Frontal cortex (tissue), 4 donors: ENCODE measurements around the gene RFC5. TPM values are rescaled to one million over a fixed set of nuclear protein-coding genes. Genes with fewer than 3 reads are reported as not detected.
"Not testable (repeated sequence)": the region's sequence is repeated elsewhere in the genome, so short reads cannot be mapped to it uniquely, and the experiment has no call there.

Experiments used
- DNase-seq, 2 donors: peaks; one replicate each; pipeline ENCODE4 v3.0.0; 2012; ENCODE audit warnings: low spot score in 2 of 2
- FAIRE-seq: peaks from 2 replicates; lab custom pipeline; 2012; peaks lifted over from hg19 to GRCh38; lab: Jason Lieb, UNC
- total RNA-seq: library from RNA; depleted of rRNA; stranded (reverse); fragments of >200 nt; gene quantifications from one replicate; pipeline ENCODE4 v1.2.3, GENCODE V29; 2014
- donor health status: control.
- donor health status: control.
- donor health status: control.

Gene RFC5
- total RNA-seq, 1 donor from 2014 or later: 20.8 TPM

DNA sequence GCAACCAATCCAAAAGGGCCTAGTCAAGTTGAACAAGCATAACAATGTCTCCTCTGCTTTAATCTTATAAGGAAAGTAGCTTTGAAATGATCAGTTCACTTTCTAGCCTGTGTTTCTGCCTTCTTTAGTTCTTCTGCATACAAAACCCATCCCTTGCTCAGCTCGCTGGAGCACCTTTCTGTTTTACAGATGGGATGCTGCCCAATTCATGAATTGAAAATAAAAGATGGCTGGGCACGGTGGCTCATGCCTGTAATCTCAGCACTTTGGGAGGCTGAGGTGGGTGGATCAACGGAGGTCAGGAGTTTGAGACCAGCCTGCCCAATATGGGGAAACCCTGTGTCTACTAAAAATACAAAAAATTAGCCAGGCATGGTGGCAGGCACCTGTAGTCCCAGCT, 4.5 kb upstream of the RFC5 start:
- FAIRE-seq (no peak), DNase-seq (no peak)

DNA sequence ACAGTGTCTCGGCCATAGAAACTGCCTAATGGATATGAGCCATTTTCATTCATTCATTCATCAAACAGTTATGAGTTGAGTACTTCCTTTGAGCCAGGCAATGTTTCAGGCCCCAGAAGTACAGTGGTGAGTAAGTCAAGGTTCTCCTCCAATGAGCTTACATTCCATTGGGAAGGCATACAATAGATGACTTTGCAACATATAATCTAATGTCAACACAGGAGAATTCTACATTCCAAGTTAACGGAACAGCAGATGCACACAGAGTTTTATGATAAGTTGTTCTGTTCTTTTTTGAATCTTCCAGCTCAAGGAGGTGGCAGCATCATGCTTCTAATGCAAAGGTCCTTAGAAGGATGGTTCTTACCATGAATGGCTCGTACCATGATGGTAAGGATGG, 3.2 kb upstream of the RFC5 start:
- DNase-seq (no peak), FAIRE-seq (no peak)

DNA sequence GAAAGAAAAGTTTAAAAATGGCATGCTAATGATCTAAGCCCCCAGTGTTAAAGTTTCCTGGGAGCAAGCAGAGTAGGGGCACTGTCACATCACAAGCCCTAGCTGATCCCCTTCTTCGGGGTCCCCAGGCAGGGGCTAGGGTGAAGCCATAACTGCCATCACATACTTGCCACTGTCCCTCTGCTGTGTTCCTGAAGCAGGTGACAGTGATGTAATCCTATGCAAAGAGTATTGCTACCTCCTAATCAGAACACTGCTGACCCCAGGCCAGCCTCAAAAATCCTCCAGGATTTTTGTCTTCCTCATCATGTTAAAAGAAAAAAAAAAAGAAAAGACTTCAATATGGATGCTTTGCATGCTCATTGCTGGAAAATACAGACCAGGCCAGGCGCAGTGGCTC, 1.2 kb upstream of the RFC5 start:
- no peak for DNase-seq
- FAIRE-seq: no peak

DNA sequence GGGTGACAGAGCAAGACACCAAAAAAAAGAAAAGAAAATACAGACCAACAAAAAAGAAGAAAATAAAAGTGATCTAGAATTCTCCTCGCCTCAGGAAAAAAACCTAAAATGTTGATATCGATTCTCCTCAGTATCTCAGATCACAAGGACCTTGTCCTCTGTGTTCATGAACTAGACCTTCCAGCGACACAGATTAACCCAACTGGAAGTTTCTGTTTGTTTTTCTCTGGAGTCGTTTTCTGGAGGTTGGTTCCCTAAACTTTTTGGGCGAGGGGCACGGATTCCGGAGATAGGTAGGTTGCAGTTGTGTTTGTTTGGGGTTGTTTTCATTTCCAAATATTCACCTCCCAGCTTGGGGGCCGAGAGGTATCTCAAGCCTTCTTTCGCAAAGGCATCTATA, 559 bp upstream of the RFC5 start:
- FAIRE-seq (no peak), DNase-seq (no peak)

DNA sequence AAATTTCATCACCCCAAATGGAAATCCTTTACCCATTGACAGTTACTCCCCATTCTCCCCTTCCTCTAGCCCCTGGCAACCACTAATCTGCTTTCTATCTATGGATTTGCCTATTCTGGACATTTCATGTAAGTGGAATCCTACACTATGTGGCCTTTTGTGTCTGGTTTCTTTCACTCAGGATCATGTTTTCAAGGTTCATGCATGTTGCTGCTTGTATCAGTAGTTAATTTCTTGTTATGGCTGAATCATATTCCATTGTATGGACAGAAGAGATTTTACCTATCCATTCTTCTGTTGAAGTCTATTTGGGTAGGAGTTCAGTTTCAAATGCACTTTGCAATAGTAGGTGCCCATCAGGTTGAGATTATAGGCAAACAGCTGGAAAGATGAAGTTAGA, 1.4 kb downstream of the RFC5 start:
- FAIRE-seq: no peak
- DNase-seq: no peak

DNA sequence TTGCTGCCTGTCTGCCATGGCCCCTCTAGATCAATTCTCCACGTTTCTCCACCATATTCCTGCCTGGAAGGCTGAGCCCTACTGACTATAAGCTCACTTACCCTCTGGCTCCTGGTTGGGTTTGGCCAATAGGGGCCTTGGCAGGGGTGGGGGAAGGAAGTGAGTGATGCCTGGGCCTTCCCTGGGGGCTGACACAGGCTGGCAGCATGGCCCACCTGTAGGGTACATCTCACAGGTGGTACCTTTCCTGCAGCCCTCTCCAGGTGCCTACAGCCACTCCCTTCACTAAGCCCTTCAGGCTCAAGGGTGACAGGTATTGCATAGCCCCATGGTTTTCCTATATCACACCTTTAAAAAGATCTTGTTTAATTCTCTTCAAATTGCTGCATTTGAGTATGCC, 3.5 kb downstream of the RFC5 start:
- no peak for FAIRE-seq
- DNase-seq: no peak

DNA sequence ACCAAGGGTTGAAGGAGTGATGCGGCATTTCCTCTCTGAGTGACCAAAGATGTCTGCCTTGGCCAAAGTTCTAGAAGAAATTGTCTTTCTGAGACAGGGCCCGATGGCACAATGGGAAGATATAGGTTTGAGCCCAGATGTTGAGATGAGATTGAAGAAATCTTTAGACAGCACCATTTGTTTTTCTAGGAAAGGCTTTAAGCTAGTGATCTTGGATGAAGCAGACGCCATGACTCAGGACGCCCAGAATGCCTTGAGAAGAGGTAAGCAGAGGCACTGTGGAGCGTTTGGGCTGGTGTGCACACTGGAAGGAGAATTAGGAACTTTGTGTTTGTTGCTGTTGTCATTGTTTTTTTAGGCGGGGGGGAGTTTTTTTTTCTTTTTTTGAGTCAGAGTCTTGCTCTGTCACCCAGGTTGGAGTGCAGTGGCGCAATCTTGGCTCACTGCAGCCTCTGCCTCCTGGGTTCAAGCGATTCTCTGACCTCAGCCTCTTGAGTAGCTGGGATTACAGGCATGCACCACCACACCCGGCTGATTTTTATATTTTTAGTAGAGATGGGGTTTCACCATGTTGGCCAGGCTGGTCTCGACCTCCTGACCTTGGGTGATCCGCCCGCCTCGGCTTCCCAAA, 5.7 kb downstream of the RFC5 start:
- FAIRE-seq, DNase-seq: not testable (repeated sequence)

DNA sequence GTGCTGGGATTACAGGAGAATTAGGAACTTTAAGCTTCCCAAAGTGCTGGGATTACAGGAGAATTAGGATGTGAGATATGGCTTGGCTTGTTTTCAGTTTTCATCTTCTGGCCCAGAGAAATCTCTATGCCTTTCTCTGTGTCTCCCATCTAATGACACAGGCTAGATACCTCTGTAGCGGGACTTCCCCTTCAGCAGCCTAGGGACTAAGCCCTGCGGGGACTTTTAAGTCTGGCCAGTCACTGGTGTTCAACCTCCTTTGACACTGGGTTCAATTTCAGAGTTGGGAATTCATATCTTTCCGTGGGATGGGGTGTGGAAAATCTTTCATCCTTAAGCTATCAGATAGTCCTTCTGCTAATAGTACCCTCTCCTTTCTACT, 6.2 kb downstream of the RFC5 start:
- FAIRE-seq: no peak
- no peak for DNase-seq

DNA sequence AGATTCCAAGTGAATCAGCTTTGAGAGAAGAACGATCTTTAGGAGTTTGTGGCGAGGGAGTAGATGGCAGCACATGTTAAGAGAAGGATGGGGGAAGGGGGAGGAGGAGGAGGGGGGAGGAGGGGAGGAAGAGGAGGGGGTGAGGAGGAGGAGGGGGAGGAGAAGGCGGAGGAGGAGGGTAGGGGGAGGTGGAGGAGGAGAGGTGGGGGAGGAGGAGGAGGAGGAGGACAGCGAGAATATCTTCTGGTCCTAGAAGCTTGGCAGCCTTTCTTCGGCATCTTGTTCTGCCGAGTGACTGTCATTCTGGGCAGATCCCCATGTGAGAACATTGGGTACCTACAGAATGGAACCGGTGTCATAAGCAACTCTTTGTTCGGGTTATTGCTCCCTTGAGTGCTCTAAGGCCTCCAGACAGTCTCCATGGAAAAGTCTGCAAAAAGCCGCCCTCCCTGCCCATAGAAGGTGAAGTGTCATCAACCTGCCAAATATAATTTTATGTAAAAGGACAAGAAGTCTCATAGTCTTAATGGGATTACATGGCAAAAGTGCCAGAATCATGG, 6.9 kb downstream of the RFC5 start:
- no peak for DNase-seq

DNA sequence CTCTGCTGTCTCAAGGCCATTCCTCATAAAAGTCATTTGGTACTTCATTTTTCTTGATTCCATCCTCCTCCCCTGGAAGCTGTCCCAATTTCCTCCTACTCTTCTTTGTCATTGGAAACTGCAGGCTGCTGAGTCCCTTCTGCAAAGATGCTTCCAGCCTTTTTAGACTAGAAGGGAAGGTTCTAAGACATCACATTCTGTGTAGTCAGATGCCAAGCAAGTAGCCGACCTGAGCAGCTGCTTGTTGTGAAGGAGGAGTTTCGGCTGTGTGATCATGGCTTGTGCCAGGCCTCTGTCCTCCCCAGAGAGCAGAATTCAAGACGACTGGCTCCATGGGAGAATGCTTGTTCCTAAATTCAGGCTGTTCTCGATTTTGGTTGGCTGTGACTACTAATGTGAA, 8.7 kb downstream of the RFC5 start:
- no peak for DNase-seq
- FAIRE-seq: no peak

More for the DNA sequence above, 6.9 kb downstream of the RFC5 start:
- no peak for FAIRE-seq

DNA sequence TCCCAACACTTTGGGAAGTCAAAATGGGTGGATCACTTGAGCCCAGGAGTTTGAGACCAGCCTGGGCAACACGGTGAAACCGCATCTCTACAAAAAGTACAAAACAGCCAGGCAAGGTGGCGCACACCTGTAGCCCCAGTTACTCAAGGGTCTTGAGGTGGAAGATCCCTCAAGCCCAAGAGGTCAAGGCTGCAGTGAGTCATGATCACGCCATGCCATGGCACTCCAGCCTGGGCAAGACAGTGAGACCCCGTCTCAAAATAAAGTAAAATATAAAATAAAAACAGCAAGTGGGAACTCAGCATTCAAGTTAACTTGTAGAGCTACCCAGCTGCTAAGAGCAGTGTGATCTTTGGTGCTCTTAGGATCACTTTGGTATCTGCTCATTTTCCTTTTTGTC, 12.7 kb downstream of the RFC5 start:
- FAIRE-seq (no peak), DNase-seq (no peak)

DNA sequence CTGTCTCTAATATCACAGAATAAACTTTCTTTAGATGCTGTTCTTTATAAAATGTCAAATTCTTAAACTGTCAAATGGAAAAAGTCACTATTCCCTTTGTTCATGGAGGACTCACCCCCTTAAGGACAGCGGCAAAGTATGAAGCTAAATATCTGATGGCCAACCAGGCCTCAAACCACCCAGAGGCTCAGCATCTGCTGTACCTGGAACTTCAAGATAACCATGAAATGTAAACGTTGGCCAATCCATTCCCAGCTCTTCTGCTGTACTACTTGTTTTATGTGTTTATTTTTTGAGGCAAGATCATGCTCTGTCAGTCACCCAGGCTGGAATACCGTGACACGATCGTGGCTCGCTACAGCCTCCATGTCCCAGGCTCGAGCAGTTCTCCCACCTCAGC, 15.7 kb downstream of the RFC5 start:
- no peak for DNase-seq
- FAIRE-seq: no peak

DNA sequence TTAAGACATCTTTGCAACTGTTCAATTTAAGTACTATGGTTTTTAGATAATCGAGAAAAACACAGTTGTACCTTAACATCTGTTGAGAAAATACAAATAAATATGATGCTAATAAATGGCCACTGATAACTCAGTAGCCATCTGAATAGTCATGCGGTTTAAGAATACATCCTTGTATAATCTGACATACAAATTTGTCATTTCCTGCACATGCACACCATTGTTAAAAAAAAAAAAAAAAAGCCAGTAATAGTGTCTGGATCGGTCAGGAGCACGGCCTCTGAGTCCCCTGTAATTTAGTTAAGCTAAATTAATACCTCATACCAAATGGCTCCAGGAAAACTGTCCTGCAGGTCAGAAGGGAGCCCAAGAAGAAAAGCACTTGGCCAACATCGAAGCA, 16.8 kb downstream of the RFC5 start:
- no peak for DNase-seq
- no peak for FAIRE-seq

DNA sequence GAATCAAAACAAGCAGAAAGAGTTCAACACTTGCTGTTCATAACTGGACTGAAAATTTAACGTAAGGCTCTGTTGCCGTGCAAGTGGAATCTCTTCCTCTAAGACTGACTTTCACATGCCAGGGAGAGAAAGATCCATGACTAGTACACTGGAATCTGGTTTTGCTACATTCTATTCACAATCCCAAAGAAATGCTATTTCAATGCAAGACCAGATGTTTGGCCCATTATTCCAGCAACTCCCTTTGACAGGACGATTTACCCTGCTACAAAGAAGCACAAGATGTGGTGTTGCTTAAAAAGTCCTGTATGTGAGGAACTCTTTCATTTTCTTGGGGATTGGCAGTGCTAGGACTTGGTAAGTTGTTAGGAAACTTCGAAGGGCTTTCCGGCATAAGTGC, 17.4 kb downstream of the RFC5 start:
- FAIRE-seq (no peak), DNase-seq (no peak)

DNA sequence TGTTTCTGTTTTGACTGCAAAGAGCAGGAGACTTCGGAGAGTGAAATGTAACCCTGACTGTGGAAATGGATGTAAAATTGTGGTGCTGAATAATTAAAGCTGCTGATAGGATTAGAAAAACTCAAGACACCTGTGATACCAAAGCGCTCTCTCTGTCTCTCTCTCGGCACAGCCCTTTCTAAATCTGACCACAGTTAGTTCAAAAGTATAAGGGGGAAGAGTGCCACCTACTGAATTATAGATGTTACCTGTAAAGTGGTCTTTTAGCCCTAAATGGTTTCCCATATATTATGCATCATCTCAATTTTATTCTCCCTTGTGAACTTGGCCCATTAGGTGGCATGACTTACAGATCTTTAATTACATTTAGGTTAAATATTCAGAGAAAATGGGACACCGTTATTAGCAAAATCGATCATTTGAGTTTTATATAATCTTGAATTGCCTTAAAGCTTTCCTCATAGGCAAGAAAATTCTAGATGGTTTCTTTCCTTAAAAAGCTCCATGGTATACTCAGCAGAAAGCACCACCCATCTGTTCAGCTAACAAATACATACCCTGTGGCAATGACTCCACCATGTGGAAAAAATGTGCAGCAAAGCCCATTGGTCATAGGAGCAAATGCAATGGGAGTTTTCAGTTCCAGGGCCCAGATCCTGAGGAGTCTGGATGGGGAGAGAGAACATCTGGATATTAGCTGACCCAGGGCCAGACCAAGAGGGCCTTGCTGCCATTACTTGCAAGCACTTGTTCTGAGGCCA, 18.1 kb downstream of the RFC5 start:
- FAIRE-seq (no peak), DNase-seq (no peak)

DNA sequence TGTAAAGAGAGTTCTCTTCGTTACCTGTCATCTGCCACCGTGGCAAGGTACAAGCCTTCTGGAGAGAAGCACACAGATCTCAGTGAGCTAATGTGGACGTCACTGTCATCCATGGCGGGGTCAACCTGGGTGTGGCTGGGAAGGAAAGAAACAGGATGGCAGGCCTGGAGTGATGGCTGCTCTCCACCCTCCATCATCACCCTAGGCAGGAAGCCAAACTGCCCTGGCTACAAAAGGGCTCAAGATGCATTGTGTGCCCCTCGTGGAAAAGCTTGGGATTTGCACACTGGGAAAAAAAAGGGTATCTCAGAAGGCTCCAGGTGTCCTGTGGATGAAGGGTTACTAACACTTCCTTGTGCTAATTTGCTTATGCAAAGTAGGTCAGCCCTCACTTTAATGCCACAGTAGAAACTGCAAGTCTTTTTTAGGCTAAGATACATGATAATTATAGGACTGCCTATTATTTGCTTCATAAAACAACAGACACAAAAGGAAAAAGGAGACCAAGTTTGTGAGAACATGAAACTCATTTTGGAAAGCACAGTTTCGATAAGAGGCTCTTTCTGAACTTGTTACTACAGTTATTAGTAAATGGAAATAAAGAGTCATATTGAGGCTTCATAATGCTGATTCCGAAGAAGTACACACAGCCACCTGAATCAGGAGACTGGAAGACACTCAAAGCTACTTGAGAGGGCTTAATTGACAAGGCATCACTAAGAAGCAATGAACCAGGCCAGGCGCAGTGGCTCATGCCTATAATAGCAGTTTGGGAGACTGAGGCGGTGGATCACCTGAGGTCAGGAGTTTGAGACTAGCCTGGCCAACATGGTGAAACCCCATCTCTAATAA, 18.9 kb downstream of the RFC5 start:
- DNase-seq: no peak
- FAIRE-seq: no peak

DNA sequence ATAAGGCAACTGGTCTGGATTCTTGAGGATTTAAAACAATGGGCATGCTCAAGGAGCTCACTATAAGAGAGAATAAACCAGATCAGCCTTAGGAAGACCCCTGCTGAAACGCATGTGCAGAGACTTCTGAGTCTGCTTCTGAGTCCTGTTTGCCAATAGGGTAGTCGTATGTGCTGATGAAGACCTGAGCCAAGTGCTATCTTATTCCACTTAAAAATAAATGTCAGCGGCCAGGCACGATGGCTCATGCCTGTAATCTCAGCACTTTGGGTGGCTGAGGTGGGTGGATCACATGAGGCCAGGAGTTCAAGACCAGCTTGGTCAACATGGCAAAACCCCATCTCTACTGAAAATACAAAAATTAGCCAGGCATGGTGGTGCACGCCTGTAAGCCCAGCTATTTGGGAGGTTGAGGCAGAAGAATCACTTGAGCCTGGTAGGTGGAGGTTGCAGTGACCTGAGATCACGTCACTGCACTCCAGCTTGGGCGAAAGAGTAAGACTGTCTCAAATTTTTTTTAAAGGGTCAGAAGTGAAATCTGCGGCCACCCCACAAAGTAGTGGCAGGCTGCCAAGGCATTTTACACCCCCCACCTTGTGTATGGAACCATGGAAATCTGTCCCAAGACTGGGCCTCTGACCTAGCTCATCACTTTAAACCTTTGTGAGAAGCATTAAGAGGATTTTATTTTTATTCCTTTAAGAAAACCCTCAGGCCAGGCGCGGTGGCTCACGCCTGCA, 20.3 kb downstream of the RFC5 start:
- no peak for DNase-seq
- no peak for FAIRE-seq

DNA sequence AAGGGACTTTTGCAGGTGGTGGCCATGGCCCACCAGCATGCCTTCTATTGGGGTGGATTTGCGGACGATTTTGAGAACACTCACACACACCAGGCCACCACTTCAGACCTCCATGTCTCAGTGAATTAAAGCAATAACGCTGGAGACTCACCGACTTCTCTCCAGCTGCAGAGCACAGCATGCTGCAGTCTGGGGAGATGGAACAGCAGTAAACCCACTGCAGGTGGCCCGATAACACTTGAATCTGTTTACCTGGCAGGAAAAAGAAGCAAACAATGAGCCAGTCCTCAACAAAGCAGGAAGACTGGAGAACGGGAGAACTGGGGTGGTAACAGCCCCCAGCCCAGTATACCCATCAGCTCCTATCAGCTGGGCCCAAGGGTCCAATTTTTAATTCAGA, 21.6 kb downstream of the RFC5 start:
- FAIRE-seq (no peak), DNase-seq (no peak)

DNA sequence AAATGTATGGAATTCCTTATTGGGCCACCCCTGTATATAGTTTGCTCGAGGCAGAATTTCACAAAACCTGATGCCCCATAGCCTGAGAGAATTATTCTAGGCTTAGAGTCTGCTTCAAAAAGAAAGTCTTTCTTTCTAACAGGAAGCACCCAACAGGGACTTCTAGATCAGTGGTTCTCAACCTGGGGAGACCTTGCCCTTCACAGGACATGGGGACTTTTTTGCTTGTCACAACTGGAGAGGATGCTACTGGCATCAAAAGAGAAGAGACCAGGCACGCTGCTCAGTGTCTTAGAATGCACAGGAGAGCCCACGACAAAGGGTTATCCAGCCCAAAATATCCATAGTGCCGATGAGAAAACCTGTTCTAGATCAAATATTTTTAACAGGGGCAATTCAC, 25.6 kb downstream of the RFC5 start:
- no peak for FAIRE-seq

DNA sequence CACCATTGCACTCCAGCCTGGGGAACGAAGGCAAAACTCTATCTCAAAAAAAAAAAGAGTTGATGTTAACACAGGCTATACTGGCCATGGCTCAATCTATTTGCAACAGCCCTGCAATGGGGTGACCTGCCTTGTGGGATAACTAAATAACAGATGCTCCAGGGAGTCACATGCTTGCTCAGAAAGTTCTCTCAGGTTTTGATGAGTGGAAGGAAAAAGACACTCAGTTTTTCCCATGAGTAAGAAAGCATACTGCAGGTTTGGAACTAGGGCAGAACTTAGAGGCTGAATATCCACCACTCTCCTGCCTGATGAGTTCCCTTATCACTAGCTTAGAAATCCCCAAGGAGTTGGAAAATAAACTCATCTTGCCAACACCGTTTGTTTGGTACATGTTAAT, 27.6 kb downstream of the RFC5 start:
- DNase-seq (no peak), FAIRE-seq (no peak)

More for the DNA sequence above, 25.6 kb downstream of the RFC5 start:
- DNase-seq: no peak
